ENCODE measurements around the gene ABHD15.

Gene ABHD15

DNA sequence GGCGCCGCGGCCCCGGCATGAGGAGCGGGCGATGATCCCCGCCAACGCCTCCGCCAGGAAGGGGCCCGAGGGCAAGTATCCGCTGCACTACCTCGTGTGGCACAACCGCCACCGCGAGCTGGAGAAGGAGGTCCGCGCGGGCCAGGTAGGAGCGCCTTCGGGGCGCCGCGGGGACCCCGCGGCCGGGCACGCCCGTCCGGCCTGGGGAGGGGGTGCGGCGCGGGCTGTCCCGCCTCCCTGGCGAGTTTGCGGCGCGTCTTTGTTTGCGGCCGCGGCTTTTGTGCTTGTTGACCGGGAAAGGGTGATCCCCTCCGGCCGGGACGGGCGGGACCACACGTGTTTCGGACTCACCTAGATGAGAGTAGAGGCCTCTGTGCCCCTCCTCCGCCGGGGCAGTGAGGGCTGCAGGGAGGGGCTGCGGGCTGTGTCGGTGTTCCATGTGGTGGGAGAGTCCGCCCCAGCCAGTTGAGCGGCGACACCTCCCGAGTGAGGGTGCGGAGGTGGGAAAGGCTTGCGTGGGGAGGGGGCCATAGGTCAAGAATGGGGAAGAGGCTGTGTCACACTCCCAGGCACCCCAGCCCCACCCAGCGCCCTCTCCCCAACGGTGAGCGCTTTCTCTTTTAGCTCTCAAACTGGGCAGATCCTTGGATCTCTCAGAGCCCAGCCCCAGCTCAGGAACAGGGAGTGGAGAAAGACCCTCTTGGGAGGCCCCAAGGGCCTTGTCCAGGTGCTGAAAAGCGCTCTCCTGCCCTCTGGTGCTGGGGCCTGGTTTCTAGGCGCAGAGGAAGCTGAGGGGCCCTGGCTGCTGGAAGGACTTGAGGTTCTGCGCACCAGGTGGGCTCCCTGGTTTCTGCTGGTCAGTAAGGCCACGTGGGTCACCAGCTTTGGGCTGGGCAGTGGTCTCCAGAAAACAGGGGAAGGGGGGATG, 27.0 kb upstream of the ABHD15 start:
- peak; percentile 24 for DNase-seq

DNA sequence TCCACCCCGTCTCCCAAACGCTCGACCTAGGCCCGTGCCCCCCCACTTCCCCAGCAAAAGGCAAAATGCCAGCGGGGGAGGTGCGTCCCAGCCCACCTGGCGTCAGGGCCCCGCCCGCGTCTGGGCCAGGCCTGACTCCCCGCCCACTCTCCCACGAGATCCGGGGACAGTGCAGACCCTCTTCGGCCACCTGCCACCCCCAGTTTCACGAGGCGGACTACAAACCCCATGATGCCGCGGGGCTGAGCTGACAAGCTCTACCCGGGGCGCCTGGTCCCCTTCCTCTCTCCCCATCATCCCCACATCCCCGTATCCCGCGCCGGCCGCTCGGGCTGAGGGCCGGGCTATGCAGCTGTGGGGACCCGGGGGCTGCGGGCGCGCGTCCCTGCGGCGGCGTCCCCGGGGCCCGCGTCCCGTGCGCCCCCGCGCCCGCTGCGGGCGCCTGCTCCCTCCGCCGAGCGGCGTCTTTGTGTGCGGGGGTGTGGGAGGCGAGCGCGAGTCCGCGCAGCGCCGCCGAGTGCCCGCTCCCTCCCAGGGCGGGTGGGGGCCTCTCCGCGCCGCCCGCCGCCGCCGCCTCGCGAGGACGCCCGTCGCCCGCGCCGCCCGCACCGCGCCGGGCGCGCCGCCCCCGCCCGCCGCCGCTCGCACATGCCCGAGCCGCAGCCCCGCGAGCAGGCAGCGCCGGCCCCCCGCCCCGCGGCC, 26.2 kb upstream of the ABHD15 start, which contains the start of gene ANKRD13B:
ANKRD13B (plus strand) TSS at position 283 of the 702 bp plus-strand sequence. CDS start 490 bp downstream, outside the sequence.
- peak; percentile 41 for DNase-seq

DNA sequence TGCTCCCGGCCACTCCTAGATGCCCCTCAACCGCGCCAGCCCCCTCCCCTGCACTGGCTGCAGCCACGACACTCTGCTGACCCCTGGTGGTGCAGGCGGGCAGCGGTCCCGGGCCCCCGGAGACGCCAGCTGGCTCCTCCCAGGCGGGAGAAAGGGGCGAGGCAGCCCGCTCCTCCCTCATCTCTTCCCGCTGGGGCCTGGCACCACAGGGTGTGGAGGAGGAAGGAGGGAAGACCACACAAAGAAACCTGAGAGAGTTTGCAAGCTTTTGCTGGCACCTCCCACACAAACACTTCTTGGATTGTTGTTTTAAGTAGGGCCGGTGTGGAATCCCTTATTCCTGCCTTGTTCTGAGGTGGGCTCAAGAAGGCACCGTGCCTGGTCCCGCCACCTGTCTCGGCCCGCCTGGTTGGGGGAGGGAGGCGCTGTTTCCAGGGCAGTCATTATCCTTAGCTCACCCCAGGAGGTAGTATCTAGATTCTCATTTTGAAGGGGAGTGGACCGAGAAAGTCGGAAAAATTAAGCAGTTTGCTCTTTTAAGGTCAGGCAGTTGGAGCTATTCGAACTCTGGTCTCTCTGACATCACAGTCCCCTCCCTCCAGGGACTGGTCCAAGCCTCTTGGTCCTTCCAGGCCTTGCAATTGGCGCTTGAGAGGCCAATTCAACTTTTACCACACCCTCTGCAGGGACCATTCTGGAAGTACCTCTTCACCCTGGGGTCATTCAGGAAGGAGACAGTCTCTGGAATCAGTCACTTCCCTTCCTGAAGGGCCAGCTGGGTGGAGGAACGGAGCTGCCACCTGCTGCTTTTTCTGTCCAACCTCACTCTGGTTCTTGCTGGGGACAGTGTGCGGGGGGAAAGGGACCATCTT, 25.1 kb upstream of the ABHD15 start:
- DNase-seq = peak; percentile 81

DNA sequence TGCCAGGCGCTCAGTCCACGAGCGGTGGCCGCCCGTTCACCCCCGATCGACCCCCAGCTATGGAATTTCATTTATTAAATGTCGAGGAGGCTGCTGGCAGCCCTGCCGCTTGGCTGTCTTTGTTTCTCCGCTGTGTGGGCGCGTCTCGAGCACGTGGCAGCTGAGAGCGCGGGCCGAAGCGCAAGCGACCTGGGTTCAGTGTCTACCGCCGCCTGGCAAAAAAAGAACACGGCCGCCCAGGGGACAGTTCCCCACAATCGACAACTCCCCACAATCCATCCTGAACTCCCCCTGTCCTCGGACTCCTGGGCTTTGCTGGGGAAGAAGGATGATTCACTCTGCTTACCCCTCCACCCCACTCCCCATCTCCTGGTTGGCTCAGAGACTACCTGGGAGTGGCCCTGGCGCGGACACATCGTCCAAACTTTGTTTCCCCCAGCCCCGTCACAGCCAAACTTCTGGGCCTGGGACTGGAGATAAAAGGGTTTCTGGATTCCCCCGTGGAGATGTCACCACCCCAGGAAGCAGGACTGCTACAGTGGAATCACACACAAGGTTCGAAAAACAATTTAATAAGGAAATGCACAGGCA, 24.4 kb upstream of the ABHD15 start:
- DNase-seq = peak; percentile 29

DNA sequence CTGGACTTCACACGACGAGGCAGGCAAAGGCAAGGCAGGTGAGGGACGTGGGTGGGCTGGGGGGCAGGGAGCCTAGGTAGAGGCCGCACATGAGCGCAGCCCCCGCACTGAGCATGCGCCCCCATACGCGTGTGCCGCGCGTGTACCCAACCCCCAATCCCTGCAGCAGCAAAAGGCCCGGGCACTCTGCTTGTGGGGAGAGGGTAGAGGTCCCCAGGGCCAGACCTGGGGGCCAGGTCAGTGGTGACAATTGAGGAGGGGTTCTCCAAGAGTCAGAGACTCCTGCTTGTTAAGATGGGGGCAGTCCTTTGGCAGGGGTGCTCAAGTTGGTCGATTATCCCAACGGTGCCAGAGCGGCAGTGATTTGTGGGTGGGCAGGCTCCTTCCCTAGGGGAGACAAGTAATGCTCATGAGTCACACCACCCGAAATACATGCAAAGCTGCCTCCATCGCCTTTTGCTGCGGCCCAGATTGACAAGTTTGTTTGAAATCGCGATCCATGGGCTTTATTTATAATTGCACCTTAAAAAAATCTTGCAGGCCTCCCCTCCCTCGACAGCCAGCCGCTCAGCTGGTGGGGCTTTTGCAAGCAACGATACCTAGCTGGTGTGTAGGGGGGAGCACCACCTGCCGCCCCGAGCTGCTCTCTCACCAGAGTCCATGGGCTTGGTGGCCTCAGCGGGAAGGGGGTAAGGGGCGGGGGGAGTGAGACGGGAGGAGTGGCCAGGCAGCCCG, 23.7 kb upstream of the ABHD15 start:
- peak; percentile 25 for DNase-seq

DNA sequence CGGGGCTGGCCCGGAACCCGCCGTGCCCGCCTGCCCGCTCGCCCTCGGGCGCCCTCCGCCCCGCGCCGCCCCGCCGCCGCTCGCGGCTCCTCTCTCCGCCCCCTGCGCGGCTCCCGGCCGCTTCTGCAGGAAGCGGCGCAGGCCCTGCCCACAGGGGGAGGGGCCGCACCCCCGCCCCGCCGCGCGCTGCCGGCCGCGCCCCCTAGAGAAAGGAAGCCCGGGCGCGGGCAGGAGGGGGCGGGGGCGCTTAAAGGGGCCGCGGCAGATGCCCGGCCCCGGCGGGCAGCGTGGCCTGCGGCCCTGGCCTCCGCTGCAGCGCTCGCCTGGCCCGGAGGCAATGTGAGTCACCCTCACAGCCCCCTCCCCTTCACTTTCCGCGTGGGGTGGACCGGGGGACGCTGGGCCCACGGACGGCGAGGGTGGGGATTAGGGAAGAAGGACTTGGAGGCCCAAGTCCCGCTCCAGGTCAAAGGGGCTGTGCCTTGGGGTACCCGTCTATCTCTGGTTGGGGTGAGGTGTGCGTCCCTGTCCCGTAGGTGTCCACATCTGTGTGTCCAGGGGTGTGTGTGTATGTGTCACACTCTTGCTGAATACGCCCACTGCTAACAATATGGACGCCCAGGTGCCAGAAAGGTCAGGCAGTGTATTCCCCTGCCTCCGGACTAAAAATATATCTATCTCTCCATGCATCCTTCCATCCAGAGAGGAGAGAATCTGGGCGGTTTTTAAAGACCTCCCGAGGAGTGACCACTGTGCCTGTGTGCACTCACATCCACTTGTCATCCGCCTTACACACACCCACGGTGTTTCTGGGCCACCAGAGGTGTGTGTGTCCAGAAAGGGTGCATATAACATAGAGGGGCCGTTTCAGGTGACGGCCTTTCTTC, 22.9 kb upstream of the ABHD15 start, which contains the start of gene GIT1:
GIT1 (minus strand) TSS at position 125 of the 887 bp plus-strand sequence. CDS start 270 bp downstream, outside the sequence.
- DNase-seq = peak; percentile 85

DNA sequence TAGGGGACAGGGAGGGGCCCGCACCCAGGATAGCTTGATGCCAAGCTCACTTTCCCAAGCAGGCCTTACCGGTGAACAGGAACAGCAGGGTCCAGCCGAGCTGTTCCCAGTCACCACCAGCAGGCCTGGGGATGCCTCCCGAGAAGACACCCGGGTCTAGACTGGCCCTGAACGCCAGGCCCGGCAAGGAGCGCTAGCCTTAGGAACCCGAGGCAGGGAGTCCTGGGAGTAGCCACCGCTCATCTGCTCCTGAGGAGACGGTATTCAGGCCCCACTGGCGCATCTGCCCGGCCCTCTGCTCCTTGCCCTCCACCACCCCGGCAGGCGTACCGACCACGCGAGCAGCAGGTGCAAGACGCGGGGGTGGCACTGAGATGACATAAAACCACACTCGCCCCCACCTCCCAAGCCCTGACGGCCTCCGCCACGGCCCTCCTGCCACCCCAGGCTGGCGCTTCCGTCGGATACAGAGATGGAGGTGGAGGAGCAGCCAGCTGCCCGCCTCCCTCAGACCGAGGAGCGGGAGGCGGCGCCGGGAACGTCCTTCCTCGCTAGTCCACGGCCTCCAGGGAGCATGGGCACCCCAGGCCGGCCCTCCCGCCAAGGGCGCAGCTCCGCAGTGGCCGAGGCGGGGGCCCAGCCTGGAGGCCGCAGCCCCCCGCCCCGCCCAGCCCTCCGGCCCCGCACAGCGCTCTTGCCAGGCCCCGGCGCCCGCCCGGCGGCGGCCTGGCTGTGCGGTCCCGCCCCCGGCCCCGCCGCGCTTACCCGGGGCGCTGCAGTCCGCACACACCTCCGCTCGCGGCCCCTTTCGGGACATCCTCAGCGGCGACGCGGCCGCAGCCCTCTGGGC, 21.9 kb upstream of the ABHD15 start:
- DNase-seq = peak; percentile 54

DNA sequence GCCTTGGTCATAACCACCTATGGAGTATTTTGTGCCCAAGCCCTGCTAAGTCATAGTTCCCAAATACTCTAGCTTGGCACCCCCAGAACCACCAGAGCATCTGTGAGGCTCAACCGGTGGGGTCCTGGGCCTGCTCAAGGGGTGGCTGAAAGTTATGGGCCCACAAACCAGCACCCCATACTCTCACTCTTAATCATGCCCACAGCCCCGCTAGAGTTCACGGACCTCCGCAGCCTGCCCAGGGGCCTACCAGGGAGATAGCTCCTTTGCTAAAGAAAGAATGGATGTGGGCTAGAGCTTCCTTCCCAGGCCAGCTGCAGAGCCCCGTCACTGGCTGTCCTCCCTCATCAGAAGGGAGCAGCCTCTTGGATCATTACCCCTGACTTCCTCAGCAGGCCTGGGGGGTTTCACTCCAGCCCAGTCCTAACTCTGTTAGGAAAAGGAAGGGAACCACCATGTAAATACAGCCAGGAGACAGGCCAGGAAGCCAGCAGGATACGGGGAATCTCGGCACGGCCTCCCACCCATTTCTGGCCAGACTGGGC, 21.3 kb upstream of the ABHD15 start:
- DNase-seq = no peak

DNA sequence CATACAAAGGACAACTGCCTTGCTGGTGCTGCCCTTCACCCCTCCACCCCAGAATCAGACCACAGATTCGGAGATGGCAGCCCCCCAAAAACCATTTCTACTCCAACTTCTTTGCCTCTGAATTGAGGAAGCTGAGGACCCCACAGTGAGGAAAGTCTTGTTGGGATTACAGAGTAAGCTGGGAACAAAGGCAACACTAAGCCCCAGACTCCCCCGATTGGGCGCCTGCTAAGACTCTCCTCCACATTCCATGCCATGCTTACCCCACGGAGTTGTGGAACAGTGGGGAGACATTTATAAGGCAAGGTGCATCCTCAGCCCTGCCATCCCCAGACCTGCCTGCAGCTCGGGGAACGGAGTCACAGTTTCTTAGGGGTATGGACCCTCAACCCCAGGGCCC, 20.8 kb upstream of the ABHD15 start:
- DNase-seq = no peak

DNA sequence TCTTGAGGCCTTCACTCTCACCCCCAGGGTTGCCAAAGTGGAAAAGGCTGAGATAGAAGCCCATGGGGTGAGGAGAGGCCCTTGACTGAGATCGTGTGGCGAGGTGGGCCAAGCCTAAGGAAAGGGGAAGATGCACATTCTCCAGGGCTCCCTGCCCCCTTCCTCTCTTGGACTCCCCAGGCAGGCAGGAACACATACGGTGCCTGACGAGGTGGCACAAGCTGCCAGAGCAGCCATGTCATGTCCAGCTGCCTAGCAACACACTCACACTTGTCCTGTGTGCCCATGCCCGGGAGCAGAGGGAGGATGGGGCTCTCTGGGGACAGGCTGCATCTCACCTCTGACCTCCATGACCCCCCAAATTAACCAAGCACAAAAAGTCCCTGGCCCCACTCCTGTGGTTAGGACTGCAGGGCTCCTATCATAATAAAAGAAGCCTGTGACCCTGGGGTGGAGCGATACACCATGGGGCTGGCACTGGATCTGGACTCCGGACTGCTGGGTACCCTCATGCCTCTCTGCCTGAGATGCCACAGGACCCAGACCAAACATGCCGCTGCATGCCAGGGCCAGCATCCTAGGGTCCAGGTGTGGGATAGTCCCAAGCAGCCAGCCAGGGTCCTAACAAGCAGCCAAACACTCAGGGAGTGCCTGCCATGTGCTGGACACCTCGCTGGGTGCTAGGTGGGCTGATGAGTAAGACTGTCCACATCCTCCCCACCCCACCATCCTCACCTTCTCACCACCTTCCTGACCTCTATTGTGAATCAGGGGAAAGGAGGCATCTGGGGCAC, 20.0 kb upstream of the ABHD15 start:
- no peak for DNase-seq

DNA sequence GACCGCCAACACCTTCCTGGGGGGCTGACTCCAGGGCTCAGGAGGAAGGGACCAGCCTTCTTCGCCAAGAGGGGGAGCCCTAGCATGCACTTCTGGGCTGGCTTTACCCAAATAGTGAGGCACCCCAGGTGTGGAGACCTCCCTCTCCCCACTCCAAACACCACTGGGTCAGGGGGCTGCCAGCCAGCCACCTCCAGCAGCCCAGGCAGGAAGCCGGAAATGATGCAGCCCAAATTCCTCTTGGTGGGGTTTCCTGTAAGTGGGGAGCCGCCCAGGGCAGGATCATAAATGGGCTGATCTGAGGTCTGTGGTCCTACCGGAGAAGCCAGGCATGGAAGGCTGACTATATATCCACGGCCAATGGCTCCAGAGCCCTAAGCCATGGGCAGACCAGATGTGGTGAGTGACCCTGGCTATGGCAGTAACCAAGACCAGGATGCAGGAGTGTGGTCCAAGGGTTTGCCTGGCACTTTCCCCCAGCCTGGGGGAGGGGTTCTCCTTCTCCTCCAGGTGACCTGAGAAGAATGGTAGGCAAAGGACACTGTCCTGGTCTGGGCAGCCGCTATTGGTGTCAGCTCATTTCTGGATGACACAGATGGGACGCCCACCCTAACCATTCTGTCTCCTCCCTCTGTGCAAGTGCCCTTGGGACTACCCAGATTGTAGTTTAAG, 18.4 kb upstream of the ABHD15 start:
- peak; percentile 48 for DNase-seq

DNA sequence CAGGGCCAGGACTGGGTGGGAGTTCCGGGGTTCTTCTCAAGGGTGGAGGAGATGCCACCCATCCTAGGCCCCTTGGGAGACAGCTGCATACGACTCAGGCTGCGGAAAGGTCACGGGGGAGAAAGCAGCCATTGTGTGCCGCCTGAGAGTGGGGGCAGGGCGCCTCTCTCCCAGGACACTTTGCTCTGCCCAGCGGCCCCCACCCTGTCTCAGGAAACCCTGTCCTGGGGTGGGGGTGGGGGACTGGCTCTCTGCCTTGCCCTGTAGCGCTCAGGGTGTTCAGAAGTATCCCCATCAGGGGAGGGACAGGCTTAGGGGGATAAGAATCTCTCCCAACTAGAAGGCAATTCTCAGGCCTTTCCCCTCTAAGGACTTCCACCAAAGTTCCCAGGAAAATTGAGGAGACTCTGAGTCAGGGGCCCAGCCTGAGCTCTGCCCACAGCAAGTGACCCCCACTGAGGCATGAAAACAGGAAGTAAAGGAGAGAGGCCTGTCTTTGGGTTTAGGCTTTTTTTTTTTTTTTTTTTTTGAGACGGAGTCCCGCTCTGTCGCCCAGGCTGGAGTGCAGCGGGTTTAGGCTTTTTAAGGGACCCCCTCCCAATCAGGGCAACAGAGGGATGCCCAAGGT, 17.7 kb upstream of the ABHD15 start:
- DNase-seq = no peak

DNA sequence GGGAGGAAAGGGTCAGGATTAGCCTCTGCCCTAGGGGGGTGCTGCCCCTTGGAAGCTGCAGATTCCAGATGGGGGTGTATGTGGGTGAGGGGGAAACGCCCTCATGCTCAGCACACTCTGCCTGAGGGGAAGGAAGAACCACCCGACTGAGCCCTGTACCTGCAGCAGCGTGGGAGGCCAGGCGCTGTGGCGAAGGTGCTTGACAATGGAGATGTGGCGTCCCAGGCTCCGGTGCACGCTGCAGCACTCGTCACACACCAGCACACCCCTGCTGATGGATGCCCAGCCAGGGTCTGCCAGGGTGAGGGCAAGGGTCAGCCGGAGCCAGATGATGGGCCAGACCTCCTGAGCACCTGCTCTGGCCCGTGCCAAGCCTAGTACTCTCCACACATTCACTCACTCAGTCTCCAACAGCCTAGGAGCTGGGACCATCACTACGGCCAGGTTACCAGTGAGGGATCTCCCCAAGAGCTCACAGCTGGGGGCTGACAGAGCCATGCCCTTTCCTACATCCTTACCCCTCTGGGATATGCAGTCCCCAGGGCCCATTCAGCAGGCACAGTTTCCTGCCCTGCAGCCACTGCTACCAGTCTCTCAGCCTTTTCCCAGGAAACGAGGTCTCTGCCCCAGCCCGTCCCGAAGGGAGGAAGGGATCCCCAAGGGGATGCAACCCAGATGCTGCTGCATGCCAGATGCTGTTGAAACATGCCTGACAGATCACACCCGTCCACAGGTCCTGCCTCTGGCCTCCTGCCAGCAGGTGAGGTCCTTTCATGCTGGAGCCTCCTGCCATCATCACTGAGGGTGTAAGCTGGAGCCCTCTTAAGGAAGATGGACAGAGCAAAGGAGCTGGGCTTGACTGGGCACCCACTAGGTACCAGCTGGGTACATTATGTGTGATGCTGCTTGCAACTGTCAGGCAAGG, 16.7 kb upstream of the ABHD15 start:
- no peak for DNase-seq

DNA sequence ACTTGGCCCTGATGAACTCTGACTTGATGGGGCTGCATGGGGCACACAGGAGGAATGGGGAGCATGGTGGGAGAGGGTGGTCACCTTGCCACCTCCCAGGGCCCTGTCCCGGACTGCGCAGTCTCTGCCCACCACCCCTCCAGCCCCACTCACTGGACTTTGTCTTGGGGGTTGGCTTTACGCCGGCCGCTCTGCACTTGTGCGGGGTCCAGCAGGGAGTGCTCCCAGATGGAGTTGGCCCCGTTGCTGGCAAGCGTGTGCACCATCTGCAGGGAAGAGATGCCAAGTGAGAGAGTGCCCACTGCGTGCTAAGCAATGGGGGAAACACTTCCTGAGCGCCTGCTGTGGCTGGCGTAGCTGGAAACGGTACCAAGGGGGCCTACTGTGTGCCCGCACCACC, 15.9 kb upstream of the ABHD15 start:
- DNase-seq = no peak

DNA sequence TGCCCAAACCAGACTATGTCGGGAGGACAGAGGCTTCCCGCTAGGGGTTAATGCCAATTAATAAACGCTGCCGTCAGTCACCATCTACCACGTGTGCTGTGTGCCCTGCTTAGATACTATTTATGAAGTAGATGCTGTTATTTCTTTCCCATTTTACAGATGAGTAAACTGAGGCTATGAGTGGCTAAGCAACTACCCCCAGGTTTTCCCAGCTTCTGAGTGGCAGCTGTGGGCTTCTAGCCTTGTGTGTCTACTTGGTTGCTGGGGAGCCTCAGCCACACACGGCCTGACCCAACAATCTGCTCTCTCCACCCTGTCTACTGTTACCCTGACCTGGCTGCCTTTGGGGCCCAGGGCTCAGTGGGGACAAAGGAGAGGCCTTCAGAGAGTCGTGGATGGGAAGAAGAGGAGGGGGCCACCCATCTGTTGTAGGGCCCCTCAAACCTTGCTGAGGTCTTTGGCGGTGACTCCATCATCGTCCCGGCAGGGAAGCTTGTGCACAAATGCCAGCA, 15.5 kb upstream of the ABHD15 start:
- no peak for DNase-seq

Measured in CD4-positive, alpha-beta T cell treated with Interleukin-17A for 1 hour (primary cell).